Activated CD4-positive, alpha-beta memory T cell treated with anti-CD3 and anti-CD28 coated beads, Interleukin-2, amount 10 ng/mL, durations not matched to agents 7 days and 5 days (primary cell): ENCODE results near the gene LYPD1. TPM values are rescaled to one million over a fixed set of nuclear protein-coding genes. Genes with fewer than 3 reads are reported as not detected.

Source experiments
- CTCF ChIA-PET: fragments of 350-600 bp; sonication (Branson Sonifier 250); formaldehyde crosslinking; loops from one replicate; lab custom pipeline; 2021; ENCODE audit warnings: antibody characterized with exemption, inconsistent platforms; lab: Charles Lee
- POLR2A ChIA-PET: fragments of 350-600 bp; sonication (Branson Sonifier 250); formaldehyde crosslinking; loops from one replicate; lab custom pipeline; 2021; ENCODE audit warnings: antibody characterized with exemption; lab: Charles Lee
- DNase-seq: peaks from one replicate; pipeline ENCODE4 v3.0.0-alpha.2; 2020
- H3K27ac Mint-ChIP-seq: one replicate; pipeline ENCODE4 v1.8.0; 2021; ENCODE audit warnings: mild to moderate bottlenecking, mixed read lengths
- H3K27me3 Mint-ChIP-seq: one replicate; pipeline ENCODE4 v1.8.0; 2021; ENCODE audit warnings: mixed read lengths
- H3K36me3 Mint-ChIP-seq: one replicate; pipeline ENCODE4 v1.8.0; 2021; ENCODE audit warnings: low read depth, mixed read lengths
- H3K4me1 Mint-ChIP-seq: one replicate; pipeline ENCODE4 v1.8.0; 2021; ENCODE audit warnings: mixed read lengths
- H3K4me3 Mint-ChIP-seq: one replicate; pipeline ENCODE4 v1.8.0; 2021; ENCODE audit warnings: mild to moderate bottlenecking, mixed read lengths
- H3K9me3 Mint-ChIP-seq: one replicate; pipeline ENCODE4 v1.8.0; 2021; ENCODE audit warnings: mixed read lengths
- total RNA-seq, 2 experiments: library from RNA; stranded (reverse); gene quantifications; one replicate each; pipeline ENCODE4 v1.2.3, GENCODE V29; 2021

The LYPD1 gene
- total RNA-seq, 2 experiments from 2014 or later, result not detected

- POLR2A ChIA-PET, result no interaction called here
- no peak overlapping the region for H3K27ac Mint-ChIP-seq
- H3K4me1 Mint-ChIP-seq, result no peaks in the 10 kb centered on the region
- no peak for DNase-seq
- CTCF ChIA-PET, result no interaction called here
- peaks cover 6% of the 10 kb centered on the region for H3K9me3 Mint-ChIP-seq
- H3K36me3 Mint-ChIP-seq, result no peaks in the 10 kb centered on the region
- H3K27me3 Mint-ChIP-seq, result no peaks in the 10 kb centered on the region
- H3K4me3 Mint-ChIP-seq, result no peak overlapping the region
Measured at GRCh38 chr2:132659331-132659730, 10.7 kb downstream of the LYPD1 start.

DNA sequence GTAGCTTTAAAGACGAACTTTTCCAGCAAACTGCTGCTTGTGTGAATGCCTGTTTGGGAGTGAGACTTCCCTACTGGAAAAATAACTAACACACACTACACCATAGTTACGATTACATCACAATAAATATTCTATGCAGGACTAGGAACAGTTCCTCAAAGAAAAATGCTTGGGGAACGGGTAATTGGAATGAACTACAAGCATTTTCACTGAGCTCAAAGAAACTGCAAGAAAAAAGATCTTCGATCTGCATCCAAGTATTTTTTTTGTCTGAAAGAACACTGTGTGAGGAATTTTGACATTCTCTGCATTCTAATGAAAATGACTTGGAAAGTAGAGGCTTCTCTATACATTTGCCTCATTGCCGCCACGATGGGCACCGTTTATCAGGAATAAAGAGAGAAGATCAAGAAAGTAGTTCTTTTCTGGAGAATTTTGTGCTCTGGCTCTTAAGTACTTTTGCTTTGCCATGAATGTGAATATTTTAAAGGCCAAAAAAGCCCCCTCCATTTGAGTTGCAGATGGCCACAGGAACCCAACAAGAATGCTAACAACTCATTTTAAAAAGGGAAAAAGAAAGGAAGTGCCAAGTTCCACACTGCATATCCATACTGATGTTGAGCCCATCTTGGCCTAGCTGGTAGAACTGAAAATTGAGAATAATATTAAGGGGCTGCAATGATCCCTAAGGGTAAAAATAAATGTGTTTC, 13.6 kb downstream of the LYPD1 start:
- Mint-ChIP-seq H3K4me1 (no peaks in the 10 kb centered on the region), H3K27ac (no peak overlapping the region)

DNA sequence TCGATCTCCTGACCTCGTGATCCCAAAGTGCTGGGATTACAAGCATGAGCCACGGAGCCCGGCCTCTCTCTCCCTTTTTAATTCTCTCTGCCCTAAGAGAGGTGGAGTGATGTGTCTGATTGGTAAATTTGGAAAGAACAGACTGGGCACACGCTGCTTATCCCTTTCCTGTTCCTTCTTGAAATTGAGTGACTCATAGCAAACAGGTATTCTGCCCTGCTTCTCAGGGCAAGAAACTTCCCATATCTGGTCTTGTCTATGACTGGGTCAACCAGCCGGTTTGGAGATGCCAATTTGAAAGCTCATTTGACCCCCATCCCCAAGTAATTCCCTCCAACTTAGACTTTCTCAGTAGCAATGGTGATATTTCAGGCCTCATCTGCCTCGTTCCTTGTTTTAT, 15.0 kb downstream of the LYPD1 start:
- no peaks in the 10 kb centered on the region for H3K4me1 Mint-ChIP-seq
- ChIA-PET CTCF (no interaction called here), POLR2A (no interaction called here)
- no peak overlapping the region for H3K4me3 Mint-ChIP-seq
- no peak for DNase-seq
- no peaks in the 10 kb centered on the region for H3K36me3 Mint-ChIP-seq
- H3K27me3 Mint-ChIP-seq, result no peaks in the 10 kb centered on the region
- no peak overlapping the region for H3K27ac Mint-ChIP-seq
- peaks cover 9% of the 10 kb centered on the region for H3K9me3 Mint-ChIP-seq

More for the DNA sequence above, 13.6 kb downstream of the LYPD1 start:
- POLR2A ChIA-PET, result no interaction called here
- H3K36me3 Mint-ChIP-seq, result no peaks in the 10 kb centered on the region
- H3K9me3 Mint-ChIP-seq, result peaks cover 9% of the 10 kb centered on the region
- no peaks in the 10 kb centered on the region for H3K27me3 Mint-ChIP-seq
- no peak overlapping the region for H3K4me3 Mint-ChIP-seq
- CTCF ChIA-PET, result no interaction called here
- no peak for DNase-seq

DNA sequence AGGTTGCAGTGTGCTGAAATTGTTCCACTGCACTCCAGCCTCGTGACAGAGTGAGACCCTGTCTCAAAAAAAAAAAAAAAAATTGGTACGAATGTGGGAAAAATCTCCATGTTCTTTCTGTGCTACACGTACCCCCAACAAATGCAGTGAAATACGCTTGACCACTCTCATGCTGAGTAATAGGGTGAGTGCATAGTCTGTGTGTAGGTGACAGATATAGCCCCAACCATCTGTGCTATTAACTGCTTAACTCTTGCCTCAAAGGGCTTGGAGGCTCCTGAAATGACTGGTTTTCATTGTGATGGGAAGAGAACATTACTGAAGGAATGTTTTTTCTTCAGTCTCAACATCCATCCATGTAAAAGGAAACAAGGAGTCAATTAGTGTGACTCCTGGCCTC, 15.7 kb downstream of the LYPD1 start:
- no peak for DNase-seq
- Mint-ChIP-seq H3K36me3 (no peaks in the 10 kb centered on the region), H3K4me1 (no peaks in the 10 kb centered on the region), H3K27ac (no peak overlapping the region), H3K9me3 (peaks cover 9% of the 10 kb centered on the region), H3K4me3 (no peak overlapping the region), H3K27me3 (no peaks in the 10 kb centered on the region)
- ChIA-PET CTCF (no interaction called here), POLR2A (no interaction called here)

GRCh38 chr2:132652474-132652873, 17.5 kb downstream of the LYPD1 start:
- no peaks in the 10 kb centered on the region for H3K4me1 Mint-ChIP-seq
- H3K27ac Mint-ChIP-seq, result no peak overlapping the region
- DNase-seq, result no peak
- POLR2A ChIA-PET, result no interaction called here
- H3K36me3 Mint-ChIP-seq, result no peaks in the 10 kb centered on the region
- no peaks in the 10 kb centered on the region for H3K27me3 Mint-ChIP-seq
- H3K9me3 Mint-ChIP-seq, result peaks cover 9% of the 10 kb centered on the region
- no peak overlapping the region for H3K4me3 Mint-ChIP-seq
- CTCF ChIA-PET, result no interaction called here

GRCh38 chr2:132651115-132652045, 18.6 kb downstream of the LYPD1 start:
- H3K36me3 Mint-ChIP-seq, result no peaks in the 10 kb centered on the region
- no peaks in the 10 kb centered on the region for H3K27me3 Mint-ChIP-seq
- no peak for DNase-seq
- ChIA-PET POLR2A (no interaction called here), CTCF (interaction anchor here (0.6 kb wide), 1 partner anchor 186 kb away, joined by 5 read pairs; no protein-coding TSS in a partner anchor)
- H3K27ac Mint-ChIP-seq, result no peak overlapping the region
- no peaks in the 10 kb centered on the region for H3K4me1 Mint-ChIP-seq
- H3K4me3 Mint-ChIP-seq, result no peak overlapping the region
- H3K9me3 Mint-ChIP-seq, result peaks cover 9% of the 10 kb centered on the region

DNA sequence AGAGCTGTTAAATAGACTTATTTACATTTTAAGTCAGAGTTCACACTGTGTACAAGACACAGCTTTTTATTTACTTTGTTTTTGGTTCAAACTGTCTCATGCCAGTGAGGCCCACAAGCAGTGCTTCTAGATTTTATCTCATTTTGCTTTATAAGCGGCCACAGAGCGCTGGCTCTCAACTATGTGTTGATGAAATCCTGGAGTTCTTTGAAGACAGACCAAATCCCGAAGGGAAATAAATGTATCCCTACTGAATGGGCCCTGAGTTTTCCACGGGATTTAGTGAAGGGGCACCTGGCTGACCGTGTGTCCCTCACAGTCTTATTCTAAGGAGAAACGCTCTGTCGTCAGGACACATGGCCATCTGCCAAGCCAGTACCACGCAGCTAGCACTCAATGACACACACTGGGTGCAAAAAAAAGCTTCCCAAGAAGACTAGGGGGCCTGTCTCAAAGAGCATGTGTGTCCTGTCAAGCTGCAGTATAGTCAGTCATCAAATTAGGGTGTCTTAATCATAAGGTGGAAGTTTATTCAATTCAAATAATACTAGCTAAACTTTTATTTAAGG, 23.4 kb downstream of the LYPD1 start:
- Mint-ChIP-seq H3K9me3 (no peaks in the 10 kb centered on the region), H3K4me1 (no peaks in the 10 kb centered on the region), H3K27ac (no peak overlapping the region), H3K4me3 (no peak overlapping the region), H3K36me3 (no peaks in the 10 kb centered on the region), H3K27me3 (no peaks in the 10 kb centered on the region)
- no peak for DNase-seq
- ChIA-PET CTCF (no interaction called here), POLR2A (no interaction called here)

GRCh38 chr2:132645722-132646539, 24.1 kb downstream of the LYPD1 start:
- DNase-seq, result no peak
- Mint-ChIP-seq H3K9me3 (no peaks in the 10 kb centered on the region), H3K27me3 (no peaks in the 10 kb centered on the region), H3K36me3 (no peaks in the 10 kb centered on the region), H3K4me1 (no peaks in the 10 kb centered on the region), H3K27ac (no peak overlapping the region), H3K4me3 (no peak overlapping the region)
- ChIA-PET CTCF (no interaction called here), POLR2A (no interaction called here)

GRCh38 chr2:132645176-132645575, 24.8 kb downstream of the LYPD1 start:
- Mint-ChIP-seq H3K4me1 (no peaks in the 10 kb centered on the region), H3K4me3 (no peak overlapping the region), H3K36me3 (no peaks in the 10 kb centered on the region), H3K27ac (no peak overlapping the region), H3K9me3 (no peaks in the 10 kb centered on the region), H3K27me3 (no peaks in the 10 kb centered on the region)
- DNase-seq, result no peak
- ChIA-PET POLR2A (no interaction called here), CTCF (no interaction called here)

- Mint-ChIP-seq H3K27me3 (no peaks in the 10 kb centered on the region), H3K36me3 (no peaks in the 10 kb centered on the region), H3K27ac (no peak overlapping the region), H3K4me3 (no peak overlapping the region), H3K4me1 (no peaks in the 10 kb centered on the region), H3K9me3 (no peaks in the 10 kb centered on the region)
- DNase-seq, result no peak
- CTCF ChIA-PET, result no interaction called here
- POLR2A ChIA-PET, result no interaction called here
Measured at GRCh38 chr2:132642415-132642814, 27.6 kb downstream of the LYPD1 start.

DNA sequence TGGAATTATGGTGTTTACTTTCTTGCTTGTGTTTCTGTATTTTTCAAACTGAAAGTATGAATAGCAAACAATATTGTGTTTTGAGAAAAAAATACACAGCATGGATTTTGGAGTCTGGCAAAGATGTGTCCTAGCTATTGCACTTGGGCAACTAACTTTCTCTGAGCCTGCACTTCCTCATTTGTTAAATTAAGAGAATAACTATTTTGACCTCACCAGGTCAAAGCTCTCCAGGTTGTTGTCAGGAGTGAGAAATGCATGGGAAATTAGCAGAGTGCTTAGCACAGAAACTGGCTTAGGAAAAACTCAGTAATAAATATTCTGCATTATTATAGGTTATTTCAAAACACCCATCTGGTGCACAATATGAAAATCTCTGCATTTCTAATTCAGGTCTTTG, 28.2 kb downstream of the LYPD1 start:
- no peaks in the 10 kb centered on the region for H3K4me1 Mint-ChIP-seq
- CTCF ChIA-PET, result no interaction called here
- H3K27me3 Mint-ChIP-seq, result no peaks in the 10 kb centered on the region
- no peak overlapping the region for H3K4me3 Mint-ChIP-seq
- no peak for DNase-seq
- H3K27ac Mint-ChIP-seq, result no peak overlapping the region
- POLR2A ChIA-PET, result no interaction called here
- no peaks in the 10 kb centered on the region for H3K9me3 Mint-ChIP-seq
- no peaks in the 10 kb centered on the region for H3K36me3 Mint-ChIP-seq

- ChIA-PET CTCF (no interaction called here), POLR2A (no interaction called here)
- DNase-seq, result no peak
- H3K4me3 Mint-ChIP-seq, result no peak overlapping the region
- no peaks in the 10 kb centered on the region for H3K36me3 Mint-ChIP-seq
- no peak overlapping the region for H3K27ac Mint-ChIP-seq
- peaks cover 2% of the 10 kb centered on the region for H3K9me3 Mint-ChIP-seq
- no peaks in the 10 kb centered on the region for H3K4me1 Mint-ChIP-seq
- no peaks in the 10 kb centered on the region for H3K27me3 Mint-ChIP-seq
Measured at GRCh38 chr2:132640116-132640515, 29.9 kb downstream of the LYPD1 start.
